ENCODE measurements around the gene SLC47A1.

DNA sequence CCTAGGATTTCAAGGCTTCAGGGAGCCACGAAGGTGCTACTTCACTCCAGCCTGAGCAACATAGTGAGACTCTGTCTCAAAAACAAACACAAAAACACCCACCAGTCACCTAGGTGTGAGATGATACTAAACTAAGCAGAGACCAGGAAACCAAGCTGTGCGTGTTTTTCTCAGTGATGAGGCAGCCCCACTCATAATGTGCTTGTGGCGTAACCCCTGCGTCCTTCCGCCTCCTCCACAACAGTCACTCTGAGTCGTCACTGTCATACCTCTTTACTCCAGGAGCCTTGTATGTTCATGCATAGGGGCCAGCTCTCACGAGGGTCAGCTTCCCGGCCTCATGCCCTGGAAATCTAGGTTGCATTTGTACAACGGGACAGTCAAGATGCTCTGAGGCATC, 31.1 kb upstream of the SLC47A1 start:
- TF ChIP-seq, protein P1, sequence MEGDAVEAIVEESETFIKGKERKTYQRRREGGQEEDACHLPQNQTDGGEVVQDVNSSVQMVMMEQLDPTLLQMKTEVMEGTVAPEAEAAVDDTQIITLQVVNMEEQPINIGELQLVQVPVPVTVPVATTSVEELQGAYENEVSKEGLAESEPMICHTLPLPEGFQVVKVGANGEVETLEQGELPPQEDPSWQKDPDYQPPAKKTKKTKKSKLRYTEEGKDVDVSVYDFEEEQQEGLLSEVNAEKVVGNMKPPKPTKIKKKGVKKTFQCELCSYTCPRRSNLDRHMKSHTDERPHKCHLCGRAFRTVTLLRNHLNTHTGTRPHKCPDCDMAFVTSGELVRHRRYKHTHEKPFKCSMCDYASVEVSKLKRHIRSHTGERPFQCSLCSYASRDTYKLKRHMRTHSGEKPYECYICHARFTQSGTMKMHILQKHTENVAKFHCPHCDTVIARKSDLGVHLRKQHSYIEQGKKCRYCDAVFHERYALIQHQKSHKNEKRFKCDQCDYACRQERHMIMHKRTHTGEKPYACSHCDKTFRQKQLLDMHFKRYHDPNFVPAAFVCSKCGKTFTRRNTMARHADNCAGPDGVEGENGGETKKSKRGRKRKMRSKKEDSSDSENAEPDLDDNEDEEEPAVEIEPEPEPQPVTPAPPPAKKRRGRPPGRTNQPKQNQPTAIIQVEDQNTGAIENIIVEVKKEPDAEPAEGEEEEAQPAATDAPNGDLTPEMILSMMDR (optimal IDR thresholded peaks at IDR 0.05 in 1 of 3, IDR thresholded peaks at IDR 0.05 in 1 of 3, conservative IDR thresholded peaks at IDR 0.05 in 1 of 3; ENCODE audit: extremely low read depth in 1 of 3, insufficient read depth in 2 of 3, low read length in 3 of 3): no peak
- TF ChIP-seq EZH2 (IDR thresholded peaks at IDR 0.05; ENCODE audit: low read length): no peak
